Epithelial cell of proximal tubule (primary cell): Measurements from ENCODE around the gene ZIC4. TPM values are rescaled to one million over a fixed set of nuclear protein-coding genes. Genes with fewer than 3 reads are reported as not detected.

Source experiments
- DNase-seq: peaks from one replicate; pipeline ENCODE4 v3.0.0-alpha.2; 2011; ENCODE audit warnings: low read depth
- H3K4me3 ChIP-seq: 2 replicates; pipeline ENCODE4 v1.5.1; 2011; ENCODE audit warnings: low read depth, mild to moderate bottlenecking, low read length
- CTCF ChIP-seq: conservative IDR thresholded peaks from 2 replicates; pipeline ENCODE4 v1.5.1; 2012; ENCODE audit warnings: low read depth, mild to moderate bottlenecking, low read length
- total RNA-seq: library from RNA; depleted of rRNA; stranded (reverse); fragments of >200 nt; gene quantifications from 2 replicates; pipeline ENCODE4 v1.2.3, GENCODE V29; 2015

ZIC4 gene
- not detected in 2 replicates for total RNA-seq

GRCh38 chr3:147406028-147406931 is at the start of gene ZIC4:
Gene ZIC4 (minus strand): TSS chr3:147406543. CDS start chr3:147402797, 3,746 bp downstream.
- H3K4me3 ChIP-seq: no peak within 1 kb of the TSS
- no peak for DNase-seq
- TF ChIP-seq CTCF: no peak

GRCh38 chr3:147449669-147450068 is 43.3 kb upstream of the ZIC4 start:
- no peak for DNase-seq
- TF ChIP-seq CTCF: no peak

GRCh38 chr3:147447224-147447623 is 40.9 kb upstream of the ZIC4 start:
- no peak for TF ChIP-seq CTCF
- H3K4me3 ChIP-seq: no peak overlapping the region
- DNase-seq: no peak

More at GRCh38 chr3:147449669-147450068, 43.3 kb upstream of the ZIC4 start:
- no peak overlapping the region for H3K4me3 ChIP-seq

GRCh38 chr3:147431751-147432150 is 25.4 kb upstream of the ZIC4 start:
- DNase-seq: no peak
- no peak overlapping the region for H3K4me3 ChIP-seq
- no peak for TF ChIP-seq CTCF

- no peak for DNase-seq
- TF ChIP-seq CTCF: no peak
- no peak overlapping the region for H3K4me3 ChIP-seq
These were observed 22.4 kb upstream of the ZIC4 start for GRCh38 chr3:147428754-147429153.

- DNase-seq: no peak
- TF ChIP-seq CTCF: no peak
- no peak overlapping the region for H3K4me3 ChIP-seq
These were observed 22.0 kb upstream of the ZIC4 start for GRCh38 chr3:147428326-147428725.

- H3K4me3 ChIP-seq: no peak overlapping the region
- TF ChIP-seq CTCF: no peak
- DNase-seq: no peak
These were observed 21.4 kb upstream of the ZIC4 start for GRCh38 chr3:147427746-147428145.
